ENCODE measurements around the gene LRRN4CL.

DNA sequence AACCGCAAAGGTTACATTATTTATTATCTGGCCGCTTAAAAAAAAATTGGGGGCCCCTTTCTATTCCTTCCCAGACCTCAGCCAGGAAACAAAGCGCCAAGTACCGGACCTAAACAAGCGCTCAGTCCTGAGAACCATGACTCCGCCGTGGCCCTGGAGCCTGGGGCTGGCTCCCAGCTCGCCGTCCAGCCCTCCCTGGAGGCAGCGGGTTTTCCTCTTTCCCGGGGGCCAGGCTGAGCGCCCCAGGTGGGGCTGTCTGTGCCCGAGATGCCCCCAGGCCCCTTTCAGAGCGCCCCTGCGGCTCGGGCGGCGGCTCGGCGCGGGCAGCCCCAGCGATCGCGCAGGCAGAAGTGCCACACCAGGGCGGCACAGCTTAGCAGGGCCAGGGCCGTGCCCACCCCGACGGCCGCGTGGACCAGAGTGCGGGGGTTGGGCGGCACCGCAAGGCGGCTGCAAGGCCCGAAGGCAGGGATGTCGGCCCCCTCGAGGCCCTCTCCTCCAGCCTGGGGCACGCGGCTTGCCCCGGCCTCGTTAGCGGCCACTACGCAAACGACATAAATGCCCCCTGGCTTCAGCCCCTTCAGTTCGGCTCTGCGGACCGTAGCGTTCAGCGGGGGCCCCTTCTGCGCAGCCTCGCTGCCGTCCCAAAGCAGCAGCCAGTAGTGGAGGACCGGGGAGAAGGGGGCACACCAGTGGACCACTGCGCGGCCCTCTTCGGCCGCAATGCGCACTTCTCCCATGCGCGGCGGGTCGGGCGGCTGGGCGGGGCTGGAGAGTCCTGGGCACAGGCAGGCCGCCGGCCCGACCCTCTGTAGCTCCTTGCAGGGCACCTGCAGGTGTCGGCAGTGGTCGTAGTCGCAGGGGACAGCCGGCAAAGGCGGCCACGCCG is 1.6 kb downstream of the LRRN4CL start:
- TF ChIP-seq ZNF239 (CRISPR knock-in tag; IDR thresholded peaks at IDR 0.05) (no peak), POLR2A (conservative IDR thresholded peaks at IDR 0.05) (no peak), EP300 (IDR thresholded peaks at IDR 0.05; ENCODE audit: low read length) (no peak)
- TF ChIP-seq, protein P1, sequence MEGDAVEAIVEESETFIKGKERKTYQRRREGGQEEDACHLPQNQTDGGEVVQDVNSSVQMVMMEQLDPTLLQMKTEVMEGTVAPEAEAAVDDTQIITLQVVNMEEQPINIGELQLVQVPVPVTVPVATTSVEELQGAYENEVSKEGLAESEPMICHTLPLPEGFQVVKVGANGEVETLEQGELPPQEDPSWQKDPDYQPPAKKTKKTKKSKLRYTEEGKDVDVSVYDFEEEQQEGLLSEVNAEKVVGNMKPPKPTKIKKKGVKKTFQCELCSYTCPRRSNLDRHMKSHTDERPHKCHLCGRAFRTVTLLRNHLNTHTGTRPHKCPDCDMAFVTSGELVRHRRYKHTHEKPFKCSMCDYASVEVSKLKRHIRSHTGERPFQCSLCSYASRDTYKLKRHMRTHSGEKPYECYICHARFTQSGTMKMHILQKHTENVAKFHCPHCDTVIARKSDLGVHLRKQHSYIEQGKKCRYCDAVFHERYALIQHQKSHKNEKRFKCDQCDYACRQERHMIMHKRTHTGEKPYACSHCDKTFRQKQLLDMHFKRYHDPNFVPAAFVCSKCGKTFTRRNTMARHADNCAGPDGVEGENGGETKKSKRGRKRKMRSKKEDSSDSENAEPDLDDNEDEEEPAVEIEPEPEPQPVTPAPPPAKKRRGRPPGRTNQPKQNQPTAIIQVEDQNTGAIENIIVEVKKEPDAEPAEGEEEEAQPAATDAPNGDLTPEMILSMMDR (IDR thresholded peaks at IDR 0.05 in 2 of 3, conservative IDR thresholded peaks at IDR 0.05 in 1 of 3; ENCODE audit: insufficient read depth in 2 of 3, low read depth in 1 of 3, low read length in 3 of 3): no peak
- TF ChIP-seq, protein P2, sequence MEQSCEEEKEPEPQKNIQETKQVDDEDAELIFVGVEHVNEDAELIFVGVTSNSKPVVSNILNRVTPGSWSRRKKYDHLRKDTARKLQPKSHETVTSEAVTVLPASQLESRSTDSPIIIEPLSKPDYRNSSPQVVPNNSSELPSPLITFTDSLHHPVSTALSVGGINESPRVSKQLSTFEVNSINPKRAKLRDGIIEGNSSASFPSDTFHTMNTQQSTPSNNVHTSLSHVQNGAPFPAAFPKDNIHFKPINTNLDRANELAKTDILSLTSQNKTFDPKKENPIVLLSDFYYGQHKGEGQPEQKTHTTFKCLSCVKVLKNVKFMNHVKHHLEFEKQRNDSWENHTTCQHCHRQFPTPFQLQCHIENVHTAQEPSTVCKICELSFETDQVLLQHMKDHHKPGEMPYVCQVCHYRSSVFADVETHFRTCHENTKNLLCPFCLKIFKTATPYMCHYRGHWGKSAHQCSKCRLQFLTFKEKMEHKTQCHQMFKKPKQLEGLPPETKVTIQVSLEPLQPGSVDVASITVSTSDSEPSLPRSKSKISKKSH (CRISPR knock-in tag; IDR thresholded peaks at IDR 0.05): no peak

Data from K562 (cell line).